ENCODE results near the gene TRAPPC10. TPM values are rescaled to one million over a fixed set of nuclear protein-coding genes. Genes with fewer than 3 reads are reported as not detected.

The TRAPPC10 gene
- total and polyA plus RNA-seq, 2 experiments from 2014 or later: 12.9 to 16.6 TPM

- H3K36me3 ChIP-seq (replicated peaks; ENCODE audit: insufficient read depth, low read depth): no peaks in the 10 kb centered on the region
- H3K79me2 ChIP-seq: no peaks in the 10 kb centered on the region
- H3K9me2 ChIP-seq (replicated peaks; ENCODE audit: insufficient read depth): no peaks in the 10 kb centered on the region
- no peaks in the 10 kb centered on the region for H3K9me3 ChIP-seq (ENCODE audit: low read depth)
- H3K4me2 ChIP-seq: no peak overlapping the region
- H4K20me1 ChIP-seq (ENCODE audit: insufficient read depth, poor library complexity, severe bottlenecking): no peaks in the 10 kb centered on the region
- H3K4me1 ChIP-seq (ENCODE audit: insufficient read depth): no peaks in the 10 kb centered on the region
- H3K27ac ChIP-seq: no peak overlapping the region
- no peaks in the 10 kb centered on the region for H3K27me3 ChIP-seq
- no peak for DNase-seq (ENCODE audit: low spot score)
- no peak for TF ChIP-seq EZH2 (IDR thresholded peaks at IDR 0.05; ENCODE audit: borderline replicate concordance)
- TF ChIP-seq EZH2phosphoT487 (IDR thresholded peaks at IDR 0.05; ENCODE audit: low read depth, severe bottlenecking, unreplicated experiment): no peak
- no peak for TF ChIP-seq CTCF (IDR thresholded peaks at IDR 0.05; ENCODE audit: poor library complexity)
- 92% methylated on average over 29 of the region's 29 CpGs for WGBS (ENCODE audit: low lambda C conversion rate, missing lambda C conversion rate)
- no peak overlapping the region for H3K4me3 ChIP-seq
- H2AFZ ChIP-seq: no peak overlapping the region
These were observed 40.7 kb upstream of the TRAPPC10 start for GRCh38 chr21:43971201-43971991.

- H3K36me3 ChIP-seq (replicated peaks; ENCODE audit: insufficient read depth, low read depth): no peaks in the 10 kb centered on the region
These were observed 40.2 kb upstream of the TRAPPC10 start for GRCh38 chr21:43971992-43972255.

GRCh38 chr21:43972850-43973633 is 39.1 kb upstream of the TRAPPC10 start:
- 73% methylated on average over 29 of the region's 29 CpGs for WGBS (ENCODE audit: low lambda C conversion rate, missing lambda C conversion rate)
- Histone ChIP-seq H4K20me1 (ENCODE audit: insufficient read depth, poor library complexity, severe bottlenecking) (no peaks in the 10 kb centered on the region), H3K4me3 (no peak overlapping the region), H2AFZ (no peak overlapping the region), H3K36me3 (replicated peaks; ENCODE audit: insufficient read depth, low read depth) (no peaks in the 10 kb centered on the region), H3K79me2 (no peaks in the 10 kb centered on the region), H3K4me2 (no peak overlapping the region), H3K9me2 (replicated peaks; ENCODE audit: insufficient read depth) (no peaks in the 10 kb centered on the region), H3K27me3 (no peaks in the 10 kb centered on the region), H3K9me3 (ENCODE audit: low read depth) (no peaks in the 10 kb centered on the region), H3K4me1 (ENCODE audit: insufficient read depth) (no peaks in the 10 kb centered on the region), H3K27ac (no peak overlapping the region)
- no peak for DNase-seq (ENCODE audit: low spot score)
- TF ChIP-seq EZH2phosphoT487 (IDR thresholded peaks at IDR 0.05; ENCODE audit: low read depth, severe bottlenecking, unreplicated experiment) (no peak), CTCF (IDR thresholded peaks at IDR 0.05; ENCODE audit: poor library complexity) (no peak), EZH2 (IDR thresholded peaks at IDR 0.05; ENCODE audit: borderline replicate concordance) (no peak)

More at GRCh38 chr21:43971992-43972255, 40.2 kb upstream of the TRAPPC10 start:
- no peak overlapping the region for H3K4me2 ChIP-seq
- H3K4me3 ChIP-seq: no peak overlapping the region
- H2AFZ ChIP-seq: no peak overlapping the region
- no peaks in the 10 kb centered on the region for H4K20me1 ChIP-seq (ENCODE audit: insufficient read depth, poor library complexity, severe bottlenecking)
- H3K79me2 ChIP-seq: no peaks in the 10 kb centered on the region
- no peaks in the 10 kb centered on the region for H3K9me3 ChIP-seq (ENCODE audit: low read depth)
- no peak for DNase-seq (ENCODE audit: low spot score)
- H3K9me2 ChIP-seq (replicated peaks; ENCODE audit: insufficient read depth): no peaks in the 10 kb centered on the region
- WGBS (ENCODE audit: low lambda C conversion rate, missing lambda C conversion rate): 99% methylated on average over 11 of the region's 11 CpGs
- H3K27ac ChIP-seq: no peak overlapping the region
- TF ChIP-seq CTCF (IDR thresholded peaks at IDR 0.05; ENCODE audit: poor library complexity) (no peak), EZH2 (IDR thresholded peaks at IDR 0.05; ENCODE audit: borderline replicate concordance) (no peak)
- no peaks in the 10 kb centered on the region for H3K27me3 ChIP-seq
- no peaks in the 10 kb centered on the region for H3K4me1 ChIP-seq (ENCODE audit: insufficient read depth)

Data from hepatocyte (in vitro differentiated cells).